ENCODE measurements around the gene ATP5F1C.
A peak's percentile ranks its signal among the peaks of the same experiment; 100 is the strongest.
"Not testable (repeated sequence)": the region's sequence is repeated elsewhere in the genome, so short reads cannot be mapped to it uniquely, and the experiment has no call there.

ATP5F1C gene

GRCh38 chr10:7787857-7788638, at the start of gene ATP5F1C, which contains the start of gene KIN:
ATP5F1C (plus strand) TSS chr10:7788177; CDS start chr10:7788208, 31 bp downstream.
KIN (minus strand) TSS chr10:7787993; CDS start chr10:7787933, 60 bp downstream.
- DNase-seq (ENCODE audit: low spot score), result peak; percentile 98

GRCh38 chr10:7738536-7739407, 49.2 kb upstream of the ATP5F1C start:
- DNase-seq (ENCODE audit: low spot score), result no peak

GRCh38 chr10:7744307-7744706, 43.7 kb upstream of the ATP5F1C start:
- no peak for DNase-seq (ENCODE audit: low spot score)

GRCh38 chr10:7748637-7749036, 39.3 kb upstream of the ATP5F1C start:
- DNase-seq (ENCODE audit: low spot score), result peak; percentile 11

DNA sequence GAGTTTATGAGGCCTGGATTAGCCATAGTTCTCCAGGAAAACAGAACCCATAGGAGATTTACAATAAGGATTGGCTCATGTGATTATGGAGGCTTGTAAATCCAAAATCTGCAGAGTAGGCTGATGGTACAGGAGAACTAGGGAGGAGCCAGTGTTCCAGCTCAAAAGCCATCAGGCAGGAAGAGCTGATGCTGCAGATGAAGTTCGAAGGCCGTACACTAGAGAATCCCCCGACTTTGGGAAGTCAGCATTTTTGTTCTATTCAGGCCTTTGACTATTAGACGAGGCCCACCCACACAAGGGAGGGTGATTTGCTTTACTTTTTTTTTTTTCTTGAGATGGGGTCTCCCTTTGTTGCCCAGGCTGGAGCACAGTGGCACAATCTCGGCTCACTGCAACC, 37.8 kb upstream of the ATP5F1C start:
- no peak for DNase-seq (ENCODE audit: low spot score)

- no peak for DNase-seq (ENCODE audit: low spot score)
Measured at GRCh38 chr10:7752251-7752650, 35.7 kb upstream of the ATP5F1C start.

DNA sequence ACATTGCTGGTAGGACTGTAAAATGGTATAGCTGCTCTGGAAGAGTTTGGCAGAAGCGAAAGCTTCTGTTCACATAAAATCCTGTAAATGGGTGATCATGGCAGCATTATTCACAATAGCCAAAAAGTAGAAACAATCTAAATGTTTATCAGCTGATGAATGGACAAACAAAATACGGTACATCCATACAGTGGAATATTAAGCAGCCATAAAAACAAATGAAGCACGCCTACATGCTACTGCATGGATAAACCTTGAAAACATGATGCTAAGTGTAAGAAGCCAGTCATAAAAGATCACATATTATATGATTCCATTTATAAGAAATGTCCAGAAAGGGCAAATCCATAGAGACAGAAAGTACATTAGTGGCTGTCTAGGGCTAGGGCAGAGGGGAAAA, 32.9 kb upstream of the ATP5F1C start:
- DNase-seq (ENCODE audit: low spot score), result no peak

- peak; percentile 26 for DNase-seq (ENCODE audit: low spot score)
Measured at GRCh38 chr10:7756360-7756992, 31.5 kb upstream of the ATP5F1C start.

- no peak for DNase-seq (ENCODE audit: low spot score)
Measured at GRCh38 chr10:7763929-7764328, 24.0 kb upstream of the ATP5F1C start.

DNA sequence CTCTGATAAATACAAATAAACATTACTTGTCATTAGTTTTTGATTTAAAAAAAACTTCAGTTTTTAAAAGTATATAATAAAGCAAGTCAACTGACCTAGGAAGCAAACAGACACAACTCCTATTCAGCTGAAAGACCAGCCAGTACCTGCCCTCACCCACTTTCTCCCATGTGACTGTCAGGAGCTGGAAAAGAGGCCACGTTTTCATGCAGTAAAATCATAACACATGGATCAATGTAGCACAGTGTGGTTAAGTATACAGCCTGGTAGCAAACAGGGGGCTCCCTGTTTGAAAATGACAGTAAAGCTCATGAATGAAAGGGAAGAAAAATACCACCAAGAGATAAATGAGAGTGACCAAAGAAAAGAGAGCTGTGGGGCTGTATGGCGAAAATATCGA, 21.7 kb upstream of the ATP5F1C start:
- no peak for DNase-seq (ENCODE audit: low spot score)

- DNase-seq (ENCODE audit: low spot score), result no peak
Measured at GRCh38 chr10:7767209-7767608, 20.8 kb upstream of the ATP5F1C start.

DNA sequence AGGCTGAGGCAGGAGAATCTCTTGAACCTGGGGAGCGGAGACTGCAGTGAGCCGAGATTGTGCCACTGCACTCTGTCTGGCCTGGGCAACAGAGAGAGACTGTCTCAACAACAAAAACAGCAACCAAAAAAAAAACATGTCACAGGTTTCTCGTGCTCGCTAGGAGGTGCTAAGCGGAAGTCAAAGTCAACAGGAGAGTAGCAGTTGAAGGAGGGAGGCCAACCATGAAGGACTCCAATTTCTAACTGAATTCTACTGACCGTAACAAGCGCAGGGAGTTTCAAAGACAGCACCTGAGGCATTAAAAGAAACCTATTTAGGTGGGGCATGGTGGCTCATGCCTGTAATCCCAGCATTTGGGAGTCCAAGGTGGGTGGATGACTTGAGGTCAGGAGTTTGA, 19.6 kb upstream of the ATP5F1C start:
- no peak for DNase-seq (ENCODE audit: low spot score)

GRCh38 chr10:7773845-7774801, 13.9 kb upstream of the ATP5F1C start:
- no peak for DNase-seq (ENCODE audit: low spot score)

DNA sequence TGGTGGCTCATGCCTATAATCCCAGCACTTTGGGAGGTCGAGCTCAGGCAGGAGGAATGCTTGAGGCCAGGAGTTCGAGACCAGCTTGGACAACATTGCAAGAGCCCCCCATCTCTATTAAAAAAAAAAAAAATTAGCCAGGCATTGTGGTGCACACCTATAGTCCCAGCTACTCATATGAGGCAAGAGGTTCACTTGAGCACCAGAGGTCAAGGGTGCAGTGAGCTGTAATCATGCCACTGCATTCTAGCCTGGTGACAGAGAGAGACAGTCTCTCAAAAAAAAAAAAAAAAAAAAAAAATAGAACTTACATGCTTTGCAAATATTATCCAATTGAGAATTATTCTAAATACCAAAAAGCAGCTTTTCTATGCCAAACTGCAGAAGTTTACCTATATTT, 11.2 kb upstream of the ATP5F1C start:
- DNase-seq (ENCODE audit: low spot score), result no peak

GRCh38 chr10:7782194-7782593, 5.8 kb upstream of the ATP5F1C start:
- DNase-seq (ENCODE audit: low spot score), result not testable (repeated sequence)

DNA sequence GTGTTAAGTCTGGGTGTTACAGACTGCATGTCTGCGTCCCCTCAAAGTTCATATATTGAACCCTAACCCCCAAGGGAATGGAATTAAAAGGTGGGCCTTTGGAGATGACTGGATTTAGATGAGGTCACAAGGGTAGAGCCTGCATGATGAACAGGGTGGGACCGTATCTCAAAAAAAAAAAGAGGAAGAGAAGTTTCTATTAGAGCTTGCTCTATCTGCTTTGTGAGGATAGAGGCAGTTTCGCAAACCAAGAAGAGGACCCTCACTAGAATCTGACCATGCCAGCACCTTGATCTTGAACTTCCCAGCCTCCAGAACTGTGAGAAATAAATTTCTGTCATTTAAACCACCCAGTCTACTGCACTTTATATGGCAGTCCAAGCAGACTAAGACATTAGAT, 1.5 kb upstream of the ATP5F1C start:
- DNase-seq (ENCODE audit: low spot score), result no peak

GRCh38 chr10:7787150-7787856, 674 bp upstream of the ATP5F1C start:
- DNase-seq (ENCODE audit: low spot score), result no peak

DNA sequence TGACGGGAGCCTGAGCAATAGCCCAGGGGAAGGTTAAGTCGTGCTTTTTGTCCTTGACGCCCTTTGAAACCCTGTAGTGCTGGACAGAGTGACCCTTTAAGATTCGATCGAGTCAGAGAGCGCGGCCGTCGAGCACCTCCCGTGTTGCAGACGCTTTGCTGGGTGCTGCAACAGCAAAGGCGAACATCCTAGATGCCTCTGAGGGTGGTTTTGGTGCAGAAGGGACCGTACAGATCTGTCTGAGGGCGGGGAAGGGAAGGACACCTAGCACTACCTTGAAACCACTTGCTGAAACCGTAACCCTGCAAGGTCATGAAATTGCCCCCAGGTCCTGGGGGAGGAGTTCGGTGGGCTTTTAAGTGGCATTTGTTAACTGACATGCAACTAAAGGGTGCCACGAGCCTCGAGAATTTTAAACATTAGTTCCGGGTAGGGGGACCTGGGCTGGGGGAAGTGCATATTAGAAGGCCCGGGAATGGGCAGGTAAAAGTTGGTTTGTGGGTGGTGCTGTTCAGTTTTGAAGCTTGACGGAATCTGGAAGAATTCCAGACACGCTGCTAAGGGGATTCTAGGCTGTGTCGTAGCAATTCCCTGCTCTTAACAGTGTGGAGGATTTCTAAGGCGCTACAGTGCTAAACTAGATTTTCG, 786 bp downstream of the ATP5F1C start:
- peak; percentile 28 for DNase-seq (ENCODE audit: low spot score)

DNA sequence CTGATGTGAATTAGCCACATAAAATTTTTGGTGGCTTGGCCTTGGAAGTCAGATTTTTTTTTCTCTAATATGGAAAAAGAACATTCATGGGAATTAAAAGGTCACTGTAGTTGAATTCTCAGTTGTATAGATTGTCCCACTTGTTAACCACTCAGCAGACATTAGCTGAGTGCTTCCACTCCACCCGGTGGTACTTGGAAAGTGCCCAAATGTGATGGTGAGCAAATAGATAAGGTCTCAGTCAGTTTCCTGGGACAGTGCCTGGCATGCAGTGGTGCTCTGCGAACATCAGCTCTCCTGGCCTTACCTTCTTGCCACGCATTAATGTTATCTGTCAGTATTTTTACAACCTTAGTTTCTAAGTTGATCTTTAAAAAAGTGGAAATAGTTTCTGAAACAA, 1.4 kb downstream of the ATP5F1C start:
- no peak for DNase-seq (ENCODE audit: low spot score)

GRCh38 chr10:7792541-7792940, 4.6 kb downstream of the ATP5F1C start:
- DNase-seq (ENCODE audit: low spot score), result no peak
